ENCODE data around the gene STK33. TPM values are rescaled to one million over a fixed set of nuclear protein-coding genes. Genes with fewer than 3 reads are reported as not detected.

Gene STK33
- total RNA-seq, 2 donors from 2014 or later: 16.4 to 23.0 TPM

DNA sequence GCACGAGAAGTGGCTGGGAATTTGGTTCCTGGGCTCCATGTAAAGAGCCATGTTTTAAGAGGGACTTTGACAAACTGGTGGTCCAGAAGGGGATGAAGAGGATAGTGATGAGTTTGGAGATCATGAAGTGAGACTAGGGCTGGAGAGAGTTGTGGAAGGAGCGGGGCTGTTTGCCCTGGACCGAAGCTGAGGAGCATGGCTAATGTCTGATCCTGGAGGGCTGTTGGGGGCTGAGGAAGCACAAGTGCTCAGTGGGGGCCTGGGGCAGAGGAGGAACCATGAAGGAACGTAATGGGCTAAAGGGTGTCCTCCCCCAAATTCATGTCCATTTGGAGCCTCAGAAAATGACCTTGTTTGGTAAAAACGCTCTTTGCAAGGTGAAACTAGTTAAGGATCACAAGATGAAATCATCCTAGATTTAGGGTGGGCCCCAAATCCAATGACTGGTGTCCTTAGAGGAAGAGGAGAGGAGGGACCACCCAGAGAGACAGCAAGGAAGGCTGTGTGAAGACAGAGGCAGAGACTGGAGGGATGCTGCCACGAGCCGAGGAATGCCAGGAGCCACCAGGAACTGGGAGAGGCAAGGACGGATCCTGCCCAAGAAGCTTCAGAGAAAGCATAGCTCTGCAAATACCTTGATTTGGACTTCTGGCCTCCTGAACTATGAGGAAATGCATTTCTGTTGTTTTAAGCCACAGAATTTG lies 223.1 kb downstream of the STK33 start:
- no peaks in the 10 kb centered on the region for H3K27me3 ChIP-seq
- H3K9me3 ChIP-seq: no peaks in the 10 kb centered on the region
- TF ChIP-seq, protein P1, sequence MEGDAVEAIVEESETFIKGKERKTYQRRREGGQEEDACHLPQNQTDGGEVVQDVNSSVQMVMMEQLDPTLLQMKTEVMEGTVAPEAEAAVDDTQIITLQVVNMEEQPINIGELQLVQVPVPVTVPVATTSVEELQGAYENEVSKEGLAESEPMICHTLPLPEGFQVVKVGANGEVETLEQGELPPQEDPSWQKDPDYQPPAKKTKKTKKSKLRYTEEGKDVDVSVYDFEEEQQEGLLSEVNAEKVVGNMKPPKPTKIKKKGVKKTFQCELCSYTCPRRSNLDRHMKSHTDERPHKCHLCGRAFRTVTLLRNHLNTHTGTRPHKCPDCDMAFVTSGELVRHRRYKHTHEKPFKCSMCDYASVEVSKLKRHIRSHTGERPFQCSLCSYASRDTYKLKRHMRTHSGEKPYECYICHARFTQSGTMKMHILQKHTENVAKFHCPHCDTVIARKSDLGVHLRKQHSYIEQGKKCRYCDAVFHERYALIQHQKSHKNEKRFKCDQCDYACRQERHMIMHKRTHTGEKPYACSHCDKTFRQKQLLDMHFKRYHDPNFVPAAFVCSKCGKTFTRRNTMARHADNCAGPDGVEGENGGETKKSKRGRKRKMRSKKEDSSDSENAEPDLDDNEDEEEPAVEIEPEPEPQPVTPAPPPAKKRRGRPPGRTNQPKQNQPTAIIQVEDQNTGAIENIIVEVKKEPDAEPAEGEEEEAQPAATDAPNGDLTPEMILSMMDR (IDR thresholded peaks at IDR 0.05): no peak
- H3K36me3 ChIP-seq: no peaks in the 10 kb centered on the region
- no peaks in the 10 kb centered on the region for H3K4me1 ChIP-seq
- no peak for DNase-seq (ENCODE audit: low spot score)
- H3K27ac ChIP-seq: no peak overlapping the region
- H3K4me3 ChIP-seq: no peak overlapping the region

DNA sequence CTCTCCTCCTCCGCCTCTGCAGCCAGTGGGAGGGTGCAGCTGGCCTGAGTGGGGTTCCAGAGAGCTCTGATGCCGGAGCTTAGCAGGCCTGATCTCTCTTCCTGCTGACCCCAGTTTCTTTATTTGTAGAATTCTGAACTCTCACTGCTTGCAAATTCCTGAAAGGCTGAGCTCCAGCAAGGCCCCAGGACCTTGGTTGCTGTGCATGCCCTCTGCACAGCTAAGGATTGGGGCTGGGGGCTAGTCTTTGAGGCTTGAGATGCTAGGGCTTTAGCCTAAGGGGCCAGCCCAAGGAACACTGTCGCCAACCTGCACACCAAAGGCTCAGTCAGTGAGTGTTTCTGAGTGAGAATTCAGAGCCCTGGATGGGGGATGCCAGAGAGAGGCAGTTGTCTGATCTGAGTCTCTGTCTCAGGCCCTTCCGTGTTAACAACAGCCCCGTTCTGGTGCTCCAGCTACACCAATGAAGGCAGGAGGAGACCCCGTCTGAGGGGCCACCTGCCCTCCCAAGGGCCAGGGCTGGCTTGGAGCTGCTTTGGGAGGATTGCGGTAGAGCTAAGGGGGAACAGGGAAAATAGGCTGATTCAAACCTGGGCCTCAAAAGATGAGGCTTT lies 224.3 kb downstream of the STK33 start:
- TF ChIP-seq, protein P1 (IDR thresholded peaks at IDR 0.05): no peak
- no peak for DNase-seq (ENCODE audit: low spot score)
- no peak overlapping the region for H3K27ac ChIP-seq
- no peaks in the 10 kb centered on the region for H3K9me3 ChIP-seq
- no peaks in the 10 kb centered on the region for H3K27me3 ChIP-seq
- no peak overlapping the region for H3K4me3 ChIP-seq
- H3K36me3 ChIP-seq: no peaks in the 10 kb centered on the region
- H3K4me1 ChIP-seq: no peaks in the 10 kb centered on the region

DNA sequence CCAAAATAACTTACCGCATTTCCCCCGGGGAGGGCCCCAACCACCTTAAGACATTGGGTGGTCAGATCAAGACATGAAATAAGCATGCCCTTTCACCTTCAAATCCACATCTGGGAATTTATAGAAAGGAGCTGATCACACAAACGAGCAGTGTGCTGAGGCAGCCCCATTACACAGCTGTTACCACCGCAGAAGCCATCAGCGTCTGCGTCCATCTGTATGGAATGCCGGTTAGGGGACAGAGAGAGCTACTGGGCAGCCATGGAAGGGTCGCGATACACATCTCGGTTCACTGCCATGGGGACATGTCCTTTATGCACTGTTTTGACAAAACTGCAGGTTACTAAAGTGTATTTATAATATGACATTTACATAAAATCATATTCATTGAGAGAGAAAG lies 225.3 kb downstream of the STK33 start:
- Histone ChIP-seq H3K4me3 (no peak overlapping the region), H3K27ac (no peak overlapping the region), H3K27me3 (no peaks in the 10 kb centered on the region), H3K36me3 (no peaks in the 10 kb centered on the region), H3K9me3 (no peaks in the 10 kb centered on the region), H3K4me1 (no peaks in the 10 kb centered on the region)
- TF ChIP-seq, protein P1 (IDR thresholded peaks at IDR 0.05): no peak
- no peak for DNase-seq (ENCODE audit: low spot score)

DNA sequence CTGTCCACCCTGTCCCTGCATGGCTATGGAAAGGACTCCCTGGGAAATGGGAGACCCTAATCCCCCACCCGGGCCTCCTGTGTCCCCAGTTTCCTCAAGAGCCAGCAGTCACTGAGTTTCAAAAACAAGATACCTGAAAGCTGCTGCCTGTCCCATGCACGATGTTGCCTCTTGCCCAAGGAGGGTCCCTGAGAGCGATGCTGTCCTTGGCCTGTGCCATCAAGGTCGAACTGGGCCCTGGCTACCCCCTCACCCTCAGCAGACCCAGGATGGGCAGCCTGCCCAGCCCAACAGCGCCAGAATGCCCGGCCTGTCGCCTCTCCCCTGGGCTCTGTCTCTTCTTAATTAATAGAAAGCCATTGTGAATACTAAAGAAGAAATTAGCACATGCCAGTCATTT lies 225.8 kb downstream of the STK33 start:
- H3K9me3 ChIP-seq: no peaks in the 10 kb centered on the region
- no peaks in the 10 kb centered on the region for H3K27me3 ChIP-seq
- DNase-seq (ENCODE audit: low spot score): no peak
- no peak overlapping the region for H3K27ac ChIP-seq
- no peaks in the 10 kb centered on the region for H3K36me3 ChIP-seq
- H3K4me3 ChIP-seq: no peak overlapping the region
- H3K4me1 ChIP-seq: no peaks in the 10 kb centered on the region
- TF ChIP-seq, protein P1 (IDR thresholded peaks at IDR 0.05): no peak

DNA sequence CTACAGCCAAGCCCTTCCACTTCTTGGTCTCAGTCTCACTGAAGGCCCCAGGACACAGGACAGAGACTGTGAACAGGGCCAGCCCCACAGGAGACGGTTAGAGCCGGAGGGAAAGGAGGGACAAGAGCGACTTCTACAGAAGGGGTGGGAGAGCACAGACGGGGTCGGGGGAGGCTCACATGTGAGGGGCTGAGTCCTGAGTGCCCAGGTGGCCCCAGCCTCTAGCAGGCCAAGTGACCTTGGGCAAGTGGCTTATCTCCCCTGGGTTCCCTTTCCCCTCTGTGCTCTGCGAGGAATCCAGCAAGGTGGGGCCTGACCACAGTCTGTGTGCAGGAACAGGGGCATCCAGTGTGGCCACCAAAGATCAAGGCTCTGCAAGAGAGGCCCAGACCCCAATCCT lies 227.7 kb downstream of the STK33 start:
- Histone ChIP-seq H3K36me3 (no peaks in the 10 kb centered on the region), H3K27me3 (no peaks in the 10 kb centered on the region), H3K4me1 (no peaks in the 10 kb centered on the region), H3K9me3 (no peaks in the 10 kb centered on the region), H3K27ac (no peak overlapping the region), H3K4me3 (no peak overlapping the region)
- TF ChIP-seq, protein P1 (IDR thresholded peaks at IDR 0.05): no peak
- no peak for DNase-seq (ENCODE audit: low spot score)

Measured in right atrium auricular region (tissue), 2 donors.